ENCODE data around the gene MYCL. TPM values are rescaled to one million over a fixed set of nuclear protein-coding genes. Genes with fewer than 3 reads are reported as not detected.
"Not testable (repeated sequence)": the region's sequence is repeated elsewhere in the genome, so short reads cannot be mapped to it uniquely, and the experiment has no call there.

The MYCL gene
- total RNA-seq, 2 experiments from 2014 or later: 0.12 to 0.26 TPM

DNA sequence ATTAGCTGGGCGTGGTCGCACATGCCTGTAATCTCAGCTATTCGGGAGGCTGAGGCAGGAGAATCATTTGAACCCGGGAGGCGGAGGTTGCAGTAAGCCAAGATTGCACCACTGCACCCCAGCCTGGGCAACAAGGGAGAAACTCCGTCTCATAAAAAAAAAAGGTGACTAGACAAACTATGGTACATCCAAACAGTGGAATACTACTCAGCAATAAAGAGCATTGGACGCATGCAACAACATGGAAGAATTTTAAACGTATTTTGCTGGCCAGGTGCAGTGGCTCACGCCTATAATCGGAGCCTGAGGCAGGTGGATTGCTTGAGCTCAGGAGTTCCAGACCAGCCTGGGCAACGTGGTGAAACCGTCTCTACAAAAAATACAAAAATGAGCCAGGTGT lies 30.7 kb downstream of the MYCL start:
- CTCF ChIA-PET; H3K9me3 Mint-ChIP-seq (ENCODE audit: low read depth); H3K4me3 Mint-ChIP-seq; ATAC-seq; H3K27me3 Mint-ChIP-seq; H3K27ac Mint-ChIP-seq; DNase-seq: not testable (repeated sequence)
- H3K36me3 Mint-ChIP-seq: peaks cover 39% of the 10 kb centered on the region
- H3K4me1 Mint-ChIP-seq: peaks cover 18% of the 10 kb centered on the region

GRCh38 chr1:39869538-39870112 lies 32.1 kb downstream of the MYCL start:
- H3K27ac Mint-ChIP-seq; H3K9me3 Mint-ChIP-seq (ENCODE audit: low read depth); H3K4me1 Mint-ChIP-seq; H3K4me3 Mint-ChIP-seq; DNase-seq; H3K27me3 Mint-ChIP-seq; CTCF ChIA-PET; ATAC-seq: not testable (repeated sequence)
- peaks cover 39% of the 10 kb centered on the region for H3K36me3 Mint-ChIP-seq

- H3K36me3 Mint-ChIP-seq: peaks cover 35% of the 10 kb centered on the region
- DNase-seq: no peak
- H3K4me1 Mint-ChIP-seq: no peaks in the 10 kb centered on the region
- no peaks in the 10 kb centered on the region for H3K27me3 Mint-ChIP-seq
- no peak overlapping the region for H3K4me3 Mint-ChIP-seq
- CTCF ChIA-PET: no interaction called here
- no peak overlapping the region for H3K27ac Mint-ChIP-seq
- H3K9me3 Mint-ChIP-seq (ENCODE audit: low read depth): no peaks in the 10 kb centered on the region
- ATAC-seq: no peak
These were observed 35.0 kb downstream of the MYCL start for GRCh38 chr1:39866767-39867166.

- DNase-seq: no peak
- Mint-ChIP-seq H3K4me3 (no peak overlapping the region), H3K27ac (no peak overlapping the region), H3K36me3 (peaks cover 32% of the 10 kb centered on the region), H3K27me3 (no peaks in the 10 kb centered on the region), H3K4me1 (no peaks in the 10 kb centered on the region), H3K9me3 (ENCODE audit: low read depth) (no peaks in the 10 kb centered on the region)
- no peak for ATAC-seq
- CTCF ChIA-PET: no interaction called here
These were observed 36.0 kb downstream of the MYCL start for GRCh38 chr1:39865762-39866161.

- DNase-seq: no peak
- peaks cover 19% of the 10 kb centered on the region for H3K36me3 Mint-ChIP-seq
- CTCF ChIA-PET: no interaction called here
- no peak for ATAC-seq
- H3K27me3 Mint-ChIP-seq: no peaks in the 10 kb centered on the region
- peaks cover 3% of the 10 kb centered on the region for H3K4me1 Mint-ChIP-seq
- no peak overlapping the region for H3K27ac Mint-ChIP-seq
- H3K4me3 Mint-ChIP-seq: no peak overlapping the region
- no peaks in the 10 kb centered on the region for H3K9me3 Mint-ChIP-seq (ENCODE audit: low read depth)
These were observed 38.5 kb downstream of the MYCL start for GRCh38 chr1:39863177-39863576.

GRCh38 chr1:39861003-39861402 lies 40.7 kb downstream of the MYCL start:
- H3K4me1 Mint-ChIP-seq: peaks cover 3% of the 10 kb centered on the region
- H3K9me3 Mint-ChIP-seq (ENCODE audit: low read depth): no peaks in the 10 kb centered on the region
- ATAC-seq (no peak), DNase-seq (no peak)
- H3K4me3 Mint-ChIP-seq: no peak overlapping the region
- no peak overlapping the region for H3K27ac Mint-ChIP-seq
- CTCF ChIA-PET: no interaction called here
- peaks cover 19% of the 10 kb centered on the region for H3K36me3 Mint-ChIP-seq
- no peaks in the 10 kb centered on the region for H3K27me3 Mint-ChIP-seq

DNA sequence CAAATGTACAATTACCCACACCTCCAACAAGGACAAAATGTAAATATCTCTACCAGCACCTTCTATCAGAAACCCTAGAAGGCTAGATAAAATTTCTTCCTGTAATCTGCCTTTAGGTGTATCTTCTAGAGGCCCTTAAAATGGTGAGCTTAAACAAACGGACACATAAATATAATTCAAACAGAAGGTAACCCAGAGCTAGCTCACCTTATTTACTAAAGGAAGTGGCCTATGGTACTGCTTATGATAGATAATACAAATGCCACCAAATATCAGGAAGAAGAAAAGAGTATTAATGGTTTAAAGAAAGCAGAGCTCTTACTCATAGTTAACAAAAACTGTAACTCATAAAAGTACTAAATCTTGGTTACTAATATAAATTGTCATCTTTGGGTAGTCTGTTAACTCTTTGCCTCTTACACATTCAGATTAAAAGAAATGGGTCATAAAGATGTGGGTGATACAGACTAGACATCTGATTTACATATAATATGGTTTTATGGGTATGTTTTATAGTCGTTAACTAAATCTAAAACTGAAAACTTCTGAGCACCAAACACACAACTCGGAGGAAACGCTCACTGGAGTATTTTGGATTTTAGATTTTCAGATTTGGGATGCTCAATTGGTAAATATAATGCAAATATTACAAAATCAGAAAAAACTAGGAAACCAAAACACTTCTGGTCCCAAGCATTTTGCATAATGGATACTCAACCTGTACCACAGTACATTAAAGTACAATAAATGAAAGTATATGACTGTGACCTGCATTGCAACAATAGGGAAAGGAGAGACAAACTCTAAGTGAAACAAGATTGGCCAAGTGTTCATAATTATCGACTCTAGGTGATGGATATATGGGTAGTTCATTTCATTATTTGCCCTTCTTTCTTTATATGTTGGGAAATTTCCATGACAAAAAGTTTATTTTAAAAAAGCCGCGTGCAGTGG lies 41.6 kb downstream of the MYCL start:
- H3K27me3 Mint-ChIP-seq: no peaks in the 10 kb centered on the region
- peaks cover 5% of the 10 kb centered on the region for H3K4me1 Mint-ChIP-seq

GRCh38 chr1:39858315-39858714 lies 43.4 kb downstream of the MYCL start:
- CTCF ChIA-PET: interaction anchor here (1.5 kb wide), 1 partner anchor 38 kb away, joined by 3 read pairs; no protein-coding TSS in a partner anchor
- peaks cover 18% of the 10 kb centered on the region for H3K36me3 Mint-ChIP-seq

More for the DNA sequence above, 41.6 kb downstream of the MYCL start:
- no peak overlapping the region for H3K4me3 Mint-ChIP-seq
- ATAC-seq: no peak
- CTCF ChIA-PET: interaction anchor here (1.0 kb wide), 1 partner anchor 254 kb away, joined by 3 read pairs; no protein-coding TSS in a partner anchor
- H3K27ac Mint-ChIP-seq: no peak overlapping the region
- no peak for DNase-seq
- no peaks in the 10 kb centered on the region for H3K9me3 Mint-ChIP-seq (ENCODE audit: low read depth)
- peaks cover 19% of the 10 kb centered on the region for H3K36me3 Mint-ChIP-seq

DNA sequence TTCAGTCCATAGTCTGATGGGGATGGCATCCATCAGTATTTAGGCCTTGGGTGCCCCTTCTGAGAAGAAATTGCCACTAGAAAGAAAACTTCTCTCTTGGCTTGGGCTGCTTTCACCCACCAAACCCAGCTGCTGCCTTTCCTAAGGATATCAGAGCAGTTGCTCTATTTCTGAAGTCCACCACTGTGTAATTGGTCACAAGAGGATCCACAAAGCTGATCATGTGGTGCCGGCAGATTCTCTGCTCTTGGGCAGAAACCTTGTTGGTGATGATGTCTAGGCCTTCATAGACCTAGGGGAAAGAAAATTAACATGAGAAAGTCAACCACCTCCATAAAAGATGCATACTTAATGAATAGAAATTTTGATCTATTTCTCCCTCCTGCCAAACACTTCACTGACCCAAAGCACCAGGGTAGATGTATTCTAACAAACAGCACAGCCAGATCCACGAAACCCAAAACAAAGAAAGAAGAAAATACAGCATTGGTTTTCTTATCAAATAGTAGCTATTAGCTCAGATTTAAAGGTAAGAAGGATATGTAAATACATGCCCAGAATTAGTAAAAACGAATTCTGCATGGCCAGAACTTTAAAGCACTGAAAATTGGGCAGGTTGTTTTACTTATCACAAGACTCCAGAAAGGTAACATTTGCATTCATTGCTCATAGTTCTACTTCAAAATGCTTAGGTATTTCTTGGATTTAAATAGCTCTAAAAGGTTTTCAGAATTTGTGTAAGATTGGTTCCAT lies 44.4 kb downstream of the MYCL start:
- ATAC-seq (no peak), DNase-seq (no peak)
- Mint-ChIP-seq H3K4me3 (no peak overlapping the region), H3K27me3 (no peaks in the 10 kb centered on the region), H3K4me1 (peaks cover 5% of the 10 kb centered on the region), H3K36me3 (peaks cover 18% of the 10 kb centered on the region), H3K9me3 (ENCODE audit: low read depth) (no peaks in the 10 kb centered on the region), H3K27ac (no peak overlapping the region)
- CTCF ChIA-PET: interaction anchor here (1.0 to 1.5 kb wide), 2 partner anchors 39 to 40 kb away, joined by 3 read pairs; no protein-coding TSS in a partner anchor

More at GRCh38 chr1:39858315-39858714, 43.4 kb downstream of the MYCL start:
- DNase-seq (no peak), ATAC-seq (no peak)
- Mint-ChIP-seq H3K9me3 (ENCODE audit: low read depth) (no peaks in the 10 kb centered on the region), H3K27me3 (no peaks in the 10 kb centered on the region), H3K4me1 (peaks cover 5% of the 10 kb centered on the region), H3K4me3 (no peak overlapping the region), H3K27ac (no peak overlapping the region)

GRCh38 chr1:39854738-39855137 lies 47.0 kb downstream of the MYCL start:
- no peak for DNase-seq
- CTCF ChIA-PET: no interaction called here

GRCh38 chr1:39854314-39854713 lies 47.4 kb downstream of the MYCL start:
- CTCF ChIA-PET: no interaction called here
- peaks cover 12% of the 10 kb centered on the region for H3K36me3 Mint-ChIP-seq

More at GRCh38 chr1:39854738-39855137, 47.0 kb downstream of the MYCL start:
- Mint-ChIP-seq H3K9me3 (ENCODE audit: low read depth) (no peaks in the 10 kb centered on the region), H3K27me3 (no peaks in the 10 kb centered on the region), H3K27ac (no peak overlapping the region), H3K36me3 (peaks cover 11% of the 10 kb centered on the region), H3K4me1 (peaks cover 8% of the 10 kb centered on the region), H3K4me3 (no peak overlapping the region)
- no peak for ATAC-seq

GRCh38 chr1:39852876-39853275 lies 48.8 kb downstream of the MYCL start:
- Mint-ChIP-seq H3K27me3 (no peaks in the 10 kb centered on the region), H3K36me3 (peaks cover 16% of the 10 kb centered on the region), H3K9me3 (ENCODE audit: low read depth) (no peaks in the 10 kb centered on the region), H3K27ac (no peak overlapping the region), H3K4me1 (peaks cover 8% of the 10 kb centered on the region), H3K4me3 (no peak overlapping the region)
- DNase-seq (no peak), ATAC-seq (no peak)
- CTCF ChIA-PET: no interaction called here

More at GRCh38 chr1:39854314-39854713, 47.4 kb downstream of the MYCL start:
- peaks cover 8% of the 10 kb centered on the region for H3K4me1 Mint-ChIP-seq
- no peak overlapping the region for H3K4me3 Mint-ChIP-seq
- ATAC-seq (no peak), DNase-seq (no peak)
- no peak overlapping the region for H3K27ac Mint-ChIP-seq
- no peaks in the 10 kb centered on the region for H3K9me3 Mint-ChIP-seq (ENCODE audit: low read depth)
- H3K27me3 Mint-ChIP-seq: no peaks in the 10 kb centered on the region

- H3K27ac Mint-ChIP-seq: no peak overlapping the region
- H3K4me3 Mint-ChIP-seq: no peak overlapping the region
- peaks cover 22% of the 10 kb centered on the region for H3K36me3 Mint-ChIP-seq
- DNase-seq (no peak), ATAC-seq (no peak)
- H3K9me3 Mint-ChIP-seq (ENCODE audit: low read depth): no peaks in the 10 kb centered on the region
- CTCF ChIA-PET: no interaction called here
- peaks cover 8% of the 10 kb centered on the region for H3K4me1 Mint-ChIP-seq
- no peaks in the 10 kb centered on the region for H3K27me3 Mint-ChIP-seq
These were observed 49.4 kb downstream of the MYCL start for GRCh38 chr1:39852214-39852791.

Data from activated CD8-positive, alpha-beta memory T cell treated with anti-CD3 and anti-CD28 coated beads, Interleukin-2, amount 10 ng/mL, durations not matched to agents 7 days and 5 days (primary cell).